Esophagus mucosa (tissue), 1 donor: ENCODE data around the gene PDZD2. TPM values are rescaled to one million over a fixed set of nuclear protein-coding genes. Genes with fewer than 3 reads are reported as not detected.
"Not testable (repeated sequence)": the region's sequence is repeated elsewhere in the genome, so short reads cannot be mapped to it uniquely, and the experiment has no call there.

ENCODE experiments used
- ATAC-seq: fragments of 200-7000 bp; cut with Tn5 transposase; one replicate; pipeline ENCODE4 v1.9.1; 2020
- total RNA-seq: library from RNA; stranded (reverse); gene quantifications from one replicate; pipeline ENCODE4 v1.2.4, GENCODE V29; 2023
- donor health status: DM: yes; HTN: yes; CAD: no.

The PDZD2 gene
- total RNA-seq, 1 donor from 2014 or later = 20.8 TPM

DNA sequence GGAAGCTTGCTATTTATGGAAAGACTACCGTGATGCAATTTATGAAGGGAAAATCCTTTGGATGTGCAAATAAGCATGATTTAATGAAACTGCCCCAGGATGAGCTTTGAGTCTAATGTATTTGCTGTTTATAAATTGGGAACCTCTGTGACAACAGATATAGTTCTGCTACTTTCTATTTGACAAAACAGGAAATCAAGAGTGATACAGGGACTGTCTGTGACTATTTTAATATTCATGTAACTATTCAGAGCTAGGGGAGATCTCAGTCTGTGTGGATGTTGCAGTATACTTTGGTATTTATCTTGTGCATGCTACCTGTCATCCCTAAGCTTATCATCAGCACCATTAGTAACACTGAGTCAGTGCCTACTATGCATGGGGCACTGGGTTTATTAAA, 132.1 kb downstream of the PDZD2 start:
- ATAC-seq = peak; percentile 66

GRCh38 chr5:31771500-31771899, 132.6 kb downstream of the PDZD2 start:
- ATAC-seq = peak; percentile 87

- ATAC-seq = not testable (repeated sequence)
Measured at GRCh38 chr5:31776294-31776693, 137.4 kb downstream of the PDZD2 start.

GRCh38 chr5:31776976-31777651, 138.2 kb downstream of the PDZD2 start:
- ATAC-seq = peak; percentile 23

DNA sequence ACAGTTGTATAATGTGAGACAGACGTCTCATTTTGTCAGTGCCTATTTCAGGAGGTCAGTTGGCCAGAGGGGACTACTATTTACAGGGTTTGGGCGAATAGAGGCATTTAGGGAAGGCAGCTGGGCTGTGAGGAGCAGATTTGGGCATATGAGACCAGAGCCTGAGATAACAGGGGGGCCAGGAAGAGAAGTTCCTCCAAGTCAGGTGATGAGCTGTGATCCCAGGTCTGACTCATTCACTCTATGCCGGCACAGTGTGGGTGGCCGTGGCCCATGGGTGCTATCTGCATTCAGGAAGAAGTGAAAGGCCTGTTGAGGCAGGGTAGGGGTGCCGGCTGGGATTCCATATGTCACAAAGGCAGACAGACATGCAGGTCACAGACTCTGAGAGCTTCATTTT, 142.8 kb downstream of the PDZD2 start:
- ATAC-seq = no peak

DNA sequence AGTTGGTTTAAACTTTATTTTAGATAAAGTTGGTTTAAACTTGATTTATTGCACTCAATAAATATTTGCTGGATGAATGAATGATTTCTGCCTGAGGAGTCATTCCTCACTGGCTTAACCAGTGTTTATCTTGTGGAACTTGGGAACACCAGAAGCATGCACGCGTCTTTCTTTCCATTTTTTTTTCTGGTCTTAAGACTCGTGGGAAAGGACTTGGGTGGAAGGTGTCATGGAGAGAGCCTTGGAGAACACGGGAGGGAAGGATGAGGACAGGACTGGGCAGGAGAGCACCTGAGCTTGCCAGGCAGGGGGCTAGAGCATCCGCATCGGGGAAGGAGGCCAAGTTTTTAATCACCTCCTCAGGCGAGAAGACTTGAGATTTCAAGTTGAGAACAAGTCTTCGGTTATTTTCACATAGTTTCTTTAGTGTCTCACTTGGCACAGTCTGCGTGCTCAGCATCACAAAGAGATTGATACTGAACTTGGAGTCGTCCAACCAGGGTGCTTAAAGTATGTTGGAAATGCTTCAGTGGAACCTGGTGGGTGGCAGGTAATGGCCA, 144.2 kb downstream of the PDZD2 start:
- peak; percentile 63 for ATAC-seq

DNA sequence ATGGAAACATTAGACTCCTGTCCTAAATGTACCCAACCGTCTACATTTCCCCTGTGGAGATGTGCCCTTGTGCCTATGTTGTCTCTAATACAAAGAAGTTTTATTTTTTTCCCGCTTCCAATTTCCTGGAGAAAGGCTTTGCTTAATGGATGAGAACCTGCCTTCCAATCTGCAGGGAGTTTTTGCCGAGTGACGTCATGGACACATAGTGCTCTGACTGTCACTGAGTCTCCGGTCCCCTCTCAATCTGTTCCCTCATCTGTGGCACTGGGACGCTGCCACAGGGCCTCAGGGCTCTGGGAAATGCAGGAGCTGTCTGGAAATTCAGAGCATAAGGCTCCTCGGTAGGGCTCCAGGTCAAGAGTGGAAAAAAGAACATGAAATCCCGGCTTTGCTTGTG, 144.8 kb downstream of the PDZD2 start:
- no peak for ATAC-seq

DNA sequence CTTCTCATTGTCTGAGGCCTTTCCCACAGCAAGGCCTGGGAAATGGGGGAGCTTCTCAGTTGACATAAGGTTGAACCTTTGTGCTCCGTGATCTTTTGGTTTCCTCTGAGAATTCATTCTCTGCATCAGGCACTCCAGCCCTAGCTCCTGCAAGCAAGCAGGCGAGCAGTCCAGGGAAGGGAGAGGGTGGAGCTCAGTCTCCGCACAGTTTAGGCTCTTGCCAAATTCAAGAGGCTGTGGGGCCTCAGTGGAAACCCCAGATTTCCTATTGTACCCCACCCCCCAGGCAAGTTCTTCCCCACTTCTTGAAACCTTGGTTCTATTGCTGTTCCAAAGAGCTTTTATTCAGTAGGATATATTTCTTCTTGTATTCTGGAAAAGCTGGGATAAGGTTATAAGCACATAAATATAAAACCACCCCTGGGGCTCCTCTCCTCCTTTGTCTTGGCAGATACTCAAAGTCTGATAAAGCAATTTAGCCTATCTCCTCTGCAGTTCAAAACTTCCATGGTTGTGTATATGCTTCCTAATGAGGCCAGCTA, 147.2 kb downstream of the PDZD2 start:
- ATAC-seq = no peak

DNA sequence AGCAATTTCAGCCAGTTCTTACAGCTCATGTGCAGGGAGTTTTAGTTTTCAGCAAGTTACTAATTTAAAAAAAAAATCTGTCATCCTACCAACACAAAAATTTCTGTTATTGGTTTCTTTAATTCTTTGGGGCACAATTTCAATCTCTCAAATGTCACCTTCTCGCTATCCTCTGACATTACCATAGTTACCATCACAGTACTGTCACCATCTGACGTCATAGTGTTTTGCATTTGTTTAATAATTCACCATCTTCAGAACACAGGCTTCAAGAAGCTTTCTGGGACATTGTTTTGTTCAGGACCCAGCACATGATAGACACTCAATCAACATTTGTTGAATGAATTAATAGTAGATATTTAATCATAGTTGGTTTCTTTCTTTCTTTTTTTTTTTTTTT, 155.1 kb downstream of the PDZD2 start:
- ATAC-seq = no peak

DNA sequence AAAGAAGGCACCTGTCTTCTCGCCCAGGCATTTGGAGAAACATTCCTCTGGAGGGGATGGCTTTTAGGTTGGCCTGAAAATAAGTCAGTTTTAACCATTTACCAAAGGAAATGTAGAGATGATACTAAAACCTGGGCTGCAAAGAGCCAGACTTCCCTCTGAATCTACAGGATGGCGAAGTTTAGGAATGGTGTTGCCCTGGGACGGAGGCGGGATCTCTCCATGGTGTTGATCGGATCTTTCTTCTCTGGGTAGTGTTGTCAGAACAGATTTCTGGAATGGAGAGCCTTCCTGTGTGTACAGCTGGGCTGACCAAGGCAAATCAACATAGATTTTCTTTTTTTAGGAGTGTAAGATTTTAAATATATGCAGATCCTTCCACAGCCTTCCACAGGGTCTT, 159.2 kb downstream of the PDZD2 start:
- no peak for ATAC-seq

- ATAC-seq = no peak
Measured at GRCh38 chr5:31800351-31800750, 161.4 kb downstream of the PDZD2 start.

- no peak for ATAC-seq
Measured at GRCh38 chr5:31805785-31806400, 167.0 kb downstream of the PDZD2 start.

DNA sequence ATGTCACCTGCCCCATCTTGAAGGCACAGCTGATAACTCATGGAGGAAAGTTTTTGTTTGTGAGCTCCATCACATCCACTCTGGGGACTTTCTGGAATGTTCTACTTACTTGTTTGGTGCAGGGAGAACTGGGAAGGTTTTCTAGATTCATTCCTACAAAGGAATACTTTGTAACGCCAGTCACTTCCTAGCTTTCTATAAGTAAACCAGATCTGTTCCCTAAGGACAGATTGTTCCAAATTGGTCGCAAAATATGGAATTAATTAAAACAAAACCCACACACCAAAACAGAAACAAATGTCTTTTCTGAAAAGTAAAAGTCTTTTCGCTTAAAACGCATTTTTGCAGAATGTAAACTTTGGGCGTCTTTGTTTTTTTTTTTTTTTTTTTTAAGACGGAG, 167.6 kb downstream of the PDZD2 start:
- ATAC-seq = no peak

DNA sequence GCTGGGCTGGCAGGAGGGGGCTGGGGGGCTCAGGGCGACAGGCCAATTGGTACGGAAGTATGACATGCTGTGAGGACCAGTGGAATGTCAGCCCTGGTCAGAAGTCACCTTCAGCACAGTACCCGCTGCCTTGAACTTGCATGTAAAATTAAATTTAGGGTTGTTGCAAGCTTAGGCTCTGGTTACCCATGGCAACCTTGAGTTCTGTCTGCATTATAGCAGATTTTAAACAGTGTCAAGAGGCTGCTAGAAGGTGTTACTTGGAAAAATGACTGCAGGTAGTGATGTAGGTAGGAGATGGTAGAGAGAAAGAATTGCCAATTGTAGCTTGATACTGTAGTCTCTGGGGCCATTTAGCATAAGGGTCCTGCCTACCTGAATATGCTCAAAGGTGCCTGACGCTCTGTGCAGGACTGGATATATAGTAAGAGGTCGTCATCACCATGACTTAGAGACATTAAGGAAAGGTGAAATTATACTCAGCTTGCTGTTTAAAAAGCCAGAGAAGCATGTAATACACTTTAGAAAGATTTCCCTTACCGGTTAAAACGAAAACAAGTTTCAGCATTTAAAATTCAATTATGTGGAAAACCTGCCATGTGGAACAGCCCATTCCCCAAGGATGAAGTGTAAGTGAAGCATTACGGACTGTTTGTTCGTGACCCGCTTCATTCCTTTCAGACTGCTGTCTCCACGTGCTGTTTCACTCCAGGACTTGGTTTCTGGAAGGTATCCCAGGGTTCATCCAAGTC, 169.0 kb downstream of the PDZD2 start:
- no peak for ATAC-seq

DNA sequence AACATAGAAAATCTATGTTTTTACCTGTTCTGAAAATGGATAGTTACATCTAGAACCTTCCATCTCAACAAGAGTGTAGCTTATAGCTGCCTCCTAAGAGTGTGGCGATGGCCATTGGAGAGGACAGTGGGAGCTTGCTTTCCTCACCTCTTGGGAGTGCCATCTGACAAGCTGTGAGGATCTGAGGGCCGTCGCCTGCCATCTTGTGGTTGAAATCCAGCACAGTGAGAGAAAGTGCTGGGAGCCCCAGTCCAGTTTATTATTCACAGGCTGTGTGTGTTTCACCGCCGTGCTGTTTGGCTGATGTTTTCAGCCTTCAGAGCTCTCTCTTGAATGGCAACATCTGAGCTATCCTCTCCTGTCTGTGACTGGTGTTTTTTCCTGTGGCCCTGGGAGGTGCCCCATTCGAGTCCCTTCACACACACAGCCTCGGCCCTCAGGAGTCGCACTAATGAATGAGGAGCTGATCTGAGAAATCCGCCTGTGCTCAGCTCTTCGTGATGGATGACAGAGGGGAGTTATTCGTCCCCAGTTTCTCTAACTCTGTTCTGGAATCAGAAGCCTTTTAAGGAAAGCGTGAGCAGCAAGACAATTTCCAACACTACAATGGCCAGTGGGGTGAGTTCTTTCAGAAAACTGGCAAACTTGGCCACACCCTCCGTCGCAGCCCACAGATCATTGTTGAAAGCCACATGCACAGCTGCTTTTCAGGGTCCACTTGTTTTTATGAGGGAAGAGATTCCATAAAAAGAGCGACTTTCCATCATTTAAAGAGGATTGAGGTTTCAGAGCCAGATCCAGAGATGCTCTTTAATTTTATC, 170.3 kb downstream of the PDZD2 start:
- ATAC-seq = peak; percentile 89

- peak; percentile 55 for ATAC-seq
Measured at GRCh38 chr5:31811210-31811609, 172.3 kb downstream of the PDZD2 start.

DNA sequence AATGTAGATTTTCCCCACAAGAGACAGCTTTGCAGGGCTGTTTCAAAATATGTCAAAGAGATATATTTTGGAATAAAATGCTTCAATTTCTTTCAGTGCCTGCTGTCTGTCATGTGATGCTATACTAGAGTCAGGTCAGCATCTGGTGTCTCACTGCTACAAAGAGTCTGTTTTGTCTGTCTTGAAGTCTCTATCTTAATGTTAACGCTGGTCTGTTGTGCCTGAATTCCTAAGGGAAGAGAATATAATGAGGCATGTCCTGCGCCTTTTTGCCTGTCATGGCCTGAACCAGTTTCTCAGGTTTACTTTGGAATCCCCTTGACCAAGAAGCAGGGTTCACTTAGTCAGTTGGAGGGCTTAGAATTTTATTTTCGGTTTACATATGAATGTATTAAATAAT, 176.4 kb downstream of the PDZD2 start:
- ATAC-seq = no peak

GRCh38 chr5:31819926-31820516, 181.1 kb downstream of the PDZD2 start:
- ATAC-seq = no peak

DNA sequence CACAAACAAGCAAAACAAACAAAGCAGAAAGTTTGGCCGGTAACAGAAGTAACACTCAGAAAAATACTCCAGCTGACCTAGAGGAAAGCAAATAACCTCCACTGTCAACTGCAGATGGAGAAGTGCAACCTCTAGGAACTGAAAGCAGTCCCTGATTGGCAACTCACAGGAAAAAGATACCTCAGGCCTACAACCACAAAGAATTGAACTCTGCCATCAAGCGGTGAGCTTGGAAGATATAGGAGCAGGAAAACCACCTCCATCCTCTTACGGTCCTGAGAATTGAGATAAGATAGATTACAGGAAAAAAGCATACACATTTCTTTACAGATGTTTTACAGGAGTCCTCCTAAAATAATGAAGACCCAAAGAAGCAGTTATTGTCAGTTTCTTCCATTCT, 184.5 kb downstream of the PDZD2 start:
- no peak for ATAC-seq

DNA sequence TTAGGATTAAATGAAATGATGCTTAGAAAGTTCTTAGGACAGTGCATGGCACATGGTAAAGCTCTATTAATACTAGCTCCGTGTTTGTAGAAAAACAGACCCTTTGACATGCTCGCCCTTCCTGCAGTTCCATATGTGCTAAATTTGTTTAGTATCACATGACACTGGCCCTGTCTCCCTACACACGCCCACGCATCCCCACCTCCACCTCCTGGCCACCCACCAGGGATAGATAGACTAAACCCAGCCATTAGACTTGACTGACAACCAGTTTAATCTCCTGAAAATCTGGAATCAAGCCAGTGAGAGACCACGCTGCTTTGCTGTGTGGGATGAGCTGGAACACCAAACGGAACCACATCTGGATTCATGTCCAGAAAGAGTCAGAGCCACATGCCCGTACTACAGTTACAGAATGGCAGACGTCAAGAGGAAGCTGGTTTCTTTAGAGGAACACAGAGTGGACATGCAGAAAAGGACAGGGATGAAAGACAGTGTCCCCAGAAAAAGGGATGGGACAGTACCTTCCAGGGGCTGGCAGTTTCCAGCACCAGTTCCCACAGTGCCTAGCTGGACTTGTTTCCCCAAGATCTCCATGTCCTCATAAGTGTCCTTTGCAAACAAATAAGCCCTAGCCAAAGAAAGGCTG, 186.1 kb downstream of the PDZD2 start:
- ATAC-seq = peak; percentile 8

GRCh38 chr5:31825518-31826068, 186.7 kb downstream of the PDZD2 start:
- peak; percentile 86 for ATAC-seq
